GM12878 (cell line): ENCODE results near the gene PPFIBP1. TPM values are rescaled to one million over a fixed set of nuclear protein-coding genes. Genes with fewer than 3 reads are reported as not detected.

Experiments used
- NR2F1 ChIP-seq: fragments of 450-650 bp; conservative IDR thresholded peaks from 2 replicates; pipeline ENCODE4 v1.6.1; 2017; ENCODE audit warnings: mild to moderate bottlenecking
- RUNX3 ChIP-seq: IDR thresholded peaks from 2 replicates; pipeline ENCODE4 v1.6.1; 2012; ENCODE audit warnings: low read length, inconsistent platforms
- SRF ChIP-seq, 2 experiments: IDR thresholded peaks; 2 replicates each; pipeline ENCODE4 v1.6.1; 2011; ENCODE audit warnings: low read depth in 2 of 2, low read length in 2 of 2, mild to moderate bottlenecking in 1 of 2, moderate library complexity in 1 of 2
- TCF12 ChIP-seq: IDR thresholded peaks from 2 replicates; pipeline ENCODE4 v1.6.1; 2011; ENCODE audit warnings: low read depth, mild to moderate bottlenecking, low read length
- ZNF274 ChIP-seq: IDR thresholded peaks from one replicate; pipeline ENCODE4 v1.8.0; 2011; ENCODE audit not compliant: insufficient read length, insufficient read depth
- polyA plus RNA-seq, 11 experiments: library from polyadenylated mRNA; depleted of rRNA in 4 of 11; unstranded in 6 of 11; stranded (reverse) in 5 of 11; fragments of >200 nt; fragmentation: Nextera tagmentation in 4 of 11; fragmentation: Illumina TruSeq in 1 of 11; extraction: Ambion mirVana in 4 of 11; extraction: Trizol in 1 of 11; gene quantifications; 1 replicate in 1 of 11; 2 replicates in 10 of 11; pipeline versions ENCODE4 v1.2.1 to v1.2.3, GENCODE V29; 2011 to 2016; ENCODE audit warnings: inconsistent platforms in 2 of 11, missing spikeins in 2 of 11, low read depth in 1 of 11
- total RNA-seq, 4 experiments: library from RNA; depleted of rRNA in 3 of 4; stranded (reverse); fragments of >200 nt in 3 of 4; fragmentation: Illumina TruSeq in 1 of 4; extraction: Trizol in 1 of 4; gene quantifications; 2 replicates each; pipeline versions ENCODE4 v1.2.1 to v1.2.3, GENCODE V29; 2013 to 2021
- TF ChIP-seq, protein P1 (sequence below): fragments of 450-650 bp; IDR thresholded peaks from 2 replicates; pipeline ENCODE4 v1.6.1; 2017; ENCODE audit warnings: mild to moderate bottlenecking, moderate library complexity
- TF ChIP-seq, protein P2 (sequence below): fragments of 450-650 bp; conservative IDR thresholded peaks from 2 replicates; pipeline ENCODE4 v1.6.1; 2017; ENCODE audit warnings: mild to moderate bottlenecking, moderate library complexity
- TF ChIP-seq, protein P3 (sequence below): fragments of 450-650 bp; IDR thresholded peaks from 2 replicates; pipeline ENCODE4 v1.6.1; 2018; ENCODE audit warnings: mild to moderate bottlenecking, low read depth, moderate library complexity; ENCODE audit not compliant: partially characterized antibody

The PPFIBP1 gene
- total and polyA plus RNA-seq, 10 of the 15 experiments (the other 5 are each of a cell fraction or from before 2014, with no cell fraction given): 0.47 to 7.8 (median 3.6) TPM

DNA sequence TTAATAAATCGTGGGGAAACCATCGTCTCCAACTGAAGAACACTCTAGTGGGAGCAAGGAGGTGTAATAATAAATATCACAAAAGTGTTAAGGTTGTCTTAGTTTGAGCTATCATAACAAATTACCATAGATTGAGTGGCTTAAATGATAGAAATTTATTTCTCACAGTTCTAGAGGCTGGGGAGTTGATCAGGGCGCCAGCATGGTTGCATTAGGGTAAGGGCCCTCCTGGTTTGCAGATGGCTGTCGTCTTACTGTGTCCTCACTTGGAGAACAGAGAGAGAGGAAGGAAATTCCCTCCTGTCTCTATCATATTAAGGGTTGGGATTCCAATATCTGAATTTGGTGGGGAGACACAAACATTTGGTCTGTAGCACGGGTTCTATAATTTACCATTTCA is 219.6 kb downstream of the PPFIBP1 start (continued):
- TF ChIP-seq, protein P1, sequence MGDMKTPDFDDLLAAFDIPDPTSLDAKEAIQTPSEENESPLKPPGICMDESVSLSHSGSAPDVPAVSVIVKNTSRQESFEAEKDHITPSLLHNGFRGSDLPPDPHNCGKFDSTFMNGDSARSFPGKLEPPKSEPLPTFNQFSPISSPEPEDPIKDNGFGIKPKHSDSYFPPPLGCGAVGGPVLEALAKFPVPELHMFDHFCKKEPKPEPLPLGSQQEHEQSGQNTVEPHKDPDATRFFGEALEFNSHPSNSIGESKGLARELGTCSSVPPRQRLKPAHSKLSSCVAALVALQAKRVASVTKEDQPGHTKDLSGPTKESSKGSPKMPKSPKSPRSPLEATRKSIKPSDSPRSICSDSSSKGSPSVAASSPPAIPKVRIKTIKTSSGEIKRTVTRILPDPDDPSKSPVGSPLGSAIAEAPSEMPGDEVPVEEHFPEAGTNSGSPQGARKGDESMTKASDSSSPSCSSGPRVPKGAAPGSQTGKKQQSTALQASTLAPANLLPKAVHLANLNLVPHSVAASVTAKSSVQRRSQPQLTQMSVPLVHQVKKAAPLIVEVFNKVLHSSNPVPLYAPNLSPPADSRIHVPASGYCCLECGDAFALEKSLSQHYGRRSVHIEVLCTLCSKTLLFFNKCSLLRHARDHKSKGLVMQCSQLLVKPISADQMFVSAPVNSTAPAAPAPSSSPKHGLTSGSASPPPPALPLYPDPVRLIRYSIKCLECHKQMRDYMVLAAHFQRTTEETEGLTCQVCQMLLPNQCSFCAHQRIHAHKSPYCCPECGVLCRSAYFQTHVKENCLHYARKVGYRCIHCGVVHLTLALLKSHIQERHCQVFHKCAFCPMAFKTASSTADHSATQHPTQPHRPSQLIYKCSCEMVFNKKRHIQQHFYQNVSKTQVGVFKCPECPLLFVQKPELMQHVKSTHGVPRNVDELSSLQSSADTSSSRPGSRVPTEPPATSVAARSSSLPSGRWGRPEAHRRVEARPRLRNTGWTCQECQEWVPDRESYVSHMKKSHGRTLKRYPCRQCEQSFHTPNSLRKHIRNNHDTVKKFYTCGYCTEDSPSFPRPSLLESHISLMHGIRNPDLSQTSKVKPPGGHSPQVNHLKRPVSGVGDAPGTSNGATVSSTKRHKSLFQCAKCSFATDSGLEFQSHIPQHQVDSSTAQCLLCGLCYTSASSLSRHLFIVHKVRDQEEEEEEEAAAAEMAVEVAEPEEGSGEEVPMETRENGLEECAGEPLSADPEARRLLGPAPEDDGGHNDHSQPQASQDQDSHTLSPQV: no peak
- no peak for TF ChIP-seq SRF (IDR thresholded peaks at IDR 0.05; ENCODE audit: low read depth in 2 of 2, low read length in 2 of 2)
- TF ChIP-seq RUNX3: no peak
- TF ChIP-seq, protein P2, sequence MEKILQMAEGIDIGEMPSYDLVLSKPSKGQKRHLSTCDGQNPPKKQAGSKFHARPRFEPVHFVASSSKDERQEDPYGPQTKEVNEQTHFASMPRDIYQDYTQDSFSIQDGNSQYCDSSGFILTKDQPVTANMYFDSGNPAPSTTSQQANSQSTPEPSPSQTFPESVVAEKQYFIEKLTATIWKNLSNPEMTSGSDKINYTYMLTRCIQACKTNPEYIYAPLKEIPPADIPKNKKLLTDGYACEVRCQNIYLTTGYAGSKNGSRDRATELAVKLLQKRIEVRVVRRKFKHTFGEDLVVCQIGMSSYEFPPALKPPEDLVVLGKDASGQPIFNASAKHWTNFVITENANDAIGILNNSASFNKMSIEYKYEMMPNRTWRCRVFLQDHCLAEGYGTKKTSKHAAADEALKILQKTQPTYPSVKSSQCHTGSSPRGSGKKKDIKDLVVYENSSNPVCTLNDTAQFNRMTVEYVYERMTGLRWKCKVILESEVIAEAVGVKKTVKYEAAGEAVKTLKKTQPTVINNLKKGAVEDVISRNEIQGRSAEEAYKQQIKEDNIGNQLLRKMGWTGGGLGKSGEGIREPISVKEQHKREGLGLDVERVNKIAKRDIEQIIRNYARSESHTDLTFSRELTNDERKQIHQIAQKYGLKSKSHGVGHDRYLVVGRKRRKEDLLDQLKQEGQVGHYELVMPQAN: no peak
- TF ChIP-seq NR2F1: no peak
- TF ChIP-seq TCF12: no peak
- TF ChIP-seq, protein P3, sequence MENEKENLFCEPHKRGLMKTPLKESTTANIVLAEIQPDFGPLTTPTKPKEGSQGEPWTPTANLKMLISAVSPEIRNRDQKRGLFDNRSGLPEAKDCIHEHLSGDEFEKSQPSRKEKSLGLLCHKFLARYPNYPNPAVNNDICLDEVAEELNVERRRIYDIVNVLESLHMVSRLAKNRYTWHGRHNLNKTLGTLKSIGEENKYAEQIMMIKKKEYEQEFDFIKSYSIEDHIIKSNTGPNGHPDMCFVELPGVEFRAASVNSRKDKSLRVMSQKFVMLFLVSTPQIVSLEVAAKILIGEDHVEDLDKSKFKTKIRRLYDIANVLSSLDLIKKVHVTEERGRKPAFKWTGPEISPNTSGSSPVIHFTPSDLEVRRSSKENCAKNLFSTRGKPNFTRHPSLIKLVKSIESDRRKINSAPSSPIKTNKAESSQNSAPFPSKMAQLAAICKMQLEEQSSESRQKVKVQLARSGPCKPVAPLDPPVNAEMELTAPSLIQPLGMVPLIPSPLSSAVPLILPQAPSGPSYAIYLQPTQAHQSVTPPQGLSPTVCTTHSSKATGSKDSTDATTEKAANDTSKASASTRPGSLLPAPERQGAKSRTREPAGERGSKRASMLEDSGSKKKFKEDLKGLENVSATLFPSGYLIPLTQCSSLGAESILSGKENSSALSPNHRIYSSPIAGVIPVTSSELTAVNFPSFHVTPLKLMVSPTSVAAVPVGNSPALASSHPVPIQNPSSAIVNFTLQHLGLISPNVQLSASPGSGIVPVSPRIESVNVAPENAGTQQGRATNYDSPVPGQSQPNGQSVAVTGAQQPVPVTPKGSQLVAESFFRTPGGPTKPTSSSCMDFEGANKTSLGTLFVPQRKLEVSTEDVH: no peak
- TF ChIP-seq ZNF274: no peak

Other genes with a start within 250 kb of the PPFIBP1 start
- 37.2 and 40.4 TPM in 2 replicates for gene BMAL2, start 191.4 kb upstream of the PPFIBP1 start, total RNA-seq (2014; rRNA removed)
- 53.6 TPM in 2 replicates for gene BMAL2, start 191.4 kb upstream of the PPFIBP1 start, total RNA-seq (2014; rRNA removed; fragmentation: Illumina TruSeq; extraction: Trizol)
- gene BMAL2, start 191.4 kb upstream of the PPFIBP1 start, total RNA-seq (2021): 47.2 and 51.7 TPM in 2 replicates
- 48.0 and 80.9 TPM in 2 replicates for gene BMAL2, start 191.4 kb upstream of the PPFIBP1 start, polyA plus RNA-seq (2011; rRNA removed)
- gene BMAL2, start 191.4 kb upstream of the PPFIBP1 start, polyA plus RNA-seq (2014; fragmentation: Illumina TruSeq; extraction: Trizol): 33.9 and 41.1 TPM in 2 replicates
- 10 to 100 TPM in 1 of 2 experiments, 1 to 10 TPM in 1; 7.9 to 13.1 TPM for gene BMAL2, start 191.4 kb upstream of the PPFIBP1 start, polyA plus RNA-seq (2014; fragmentation: Nextera tagmentation; extraction: Ambion mirVana)
- gene BMAL2, start 191.4 kb upstream of the PPFIBP1 start, polyA plus RNA-seq (2014; rRNA removed): 19.2 and 25.2 TPM in 2 replicates
- gene BMAL2, start 191.4 kb upstream of the PPFIBP1 start, polyA plus RNA-seq (2016; fragmentation: Nextera tagmentation; extraction: Ambion mirVana): 10 to 100 TPM; 17.6 to 38.1 TPM
- 0.56 and 4.7 TPM in 2 replicates for gene SMCO2, start 77.5 kb upstream of the PPFIBP1 start, total RNA-seq (2014; rRNA removed)
- gene SMCO2, start 77.5 kb upstream of the PPFIBP1 start, total RNA-seq (2014; rRNA removed; fragmentation: Illumina TruSeq; extraction: Trizol): 1.1 and 2.1 TPM in 2 replicates
- gene SMCO2, start 77.5 kb upstream of the PPFIBP1 start, total RNA-seq (2021): 0.27 and 1.0 TPM in 2 replicates
- 2.3 and 3.2 TPM in 2 replicates for gene SMCO2, start 77.5 kb upstream of the PPFIBP1 start, polyA plus RNA-seq (2011; rRNA removed)
- gene SMCO2, start 77.5 kb upstream of the PPFIBP1 start, polyA plus RNA-seq (2014; fragmentation: Illumina TruSeq; extraction: Trizol): 0.50 and 1.3 TPM in 2 replicates
- under 1 TPM; 0.51 to 0.77 TPM for gene SMCO2, start 77.5 kb upstream of the PPFIBP1 start, polyA plus RNA-seq (2014; fragmentation: Nextera tagmentation; extraction: Ambion mirVana)
- gene SMCO2, start 77.5 kb upstream of the PPFIBP1 start, polyA plus RNA-seq (2014; rRNA removed): 0.65 and 0.78 TPM in 2 replicates
- gene SMCO2, start 77.5 kb upstream of the PPFIBP1 start, polyA plus RNA-seq (2016; fragmentation: Nextera tagmentation; extraction: Ambion mirVana): under 1 TPM; 0.11 to 0.23 TPM
- 0.22 TPM in 1 of 2 replicates, not detected in the other for gene REP15, start 172.2 kb downstream of the PPFIBP1 start, total RNA-seq (2014; rRNA removed)
- gene REP15, start 172.2 kb downstream of the PPFIBP1 start, total RNA-seq (2014; rRNA removed; fragmentation: Illumina TruSeq; extraction: Trizol): 0.14 TPM in 1 of 2 replicates, not detected in the other
- not detected in 2 replicates for gene REP15, start 172.2 kb downstream of the PPFIBP1 start, total RNA-seq (2021)
- not detected in 2 replicates for gene REP15, start 172.2 kb downstream of the PPFIBP1 start, polyA plus RNA-seq (2011; rRNA removed)
- gene REP15, start 172.2 kb downstream of the PPFIBP1 start, polyA plus RNA-seq (2014; fragmentation: Illumina TruSeq; extraction: Trizol): not detected in 2 replicates
- not detected for gene REP15, start 172.2 kb downstream of the PPFIBP1 start, polyA plus RNA-seq (2014; fragmentation: Nextera tagmentation; extraction: Ambion mirVana)
- gene REP15, start 172.2 kb downstream of the PPFIBP1 start, polyA plus RNA-seq (2014; rRNA removed): not detected in 2 replicates
- gene REP15, start 172.2 kb downstream of the PPFIBP1 start, polyA plus RNA-seq (2016; fragmentation: Nextera tagmentation; extraction: Ambion mirVana): not detected
- gene MRPS35, start 186.6 kb downstream of the PPFIBP1 start, total RNA-seq (2014; rRNA removed): 50.6 and 63.2 TPM in 2 replicates
- 66.6 and 68.2 TPM in 2 replicates for gene MRPS35, start 186.6 kb downstream of the PPFIBP1 start, total RNA-seq (2014; rRNA removed; fragmentation: Illumina TruSeq; extraction: Trizol)
- gene MRPS35, start 186.6 kb downstream of the PPFIBP1 start, total RNA-seq (2021): 43.1 and 45.7 TPM in 2 replicates
- 59.7 and 89.0 TPM in 2 replicates for gene MRPS35, start 186.6 kb downstream of the PPFIBP1 start, polyA plus RNA-seq (2011; rRNA removed)
- gene MRPS35, start 186.6 kb downstream of the PPFIBP1 start, polyA plus RNA-seq (2014; fragmentation: Illumina TruSeq; extraction: Trizol): 66.0 and 85.1 TPM in 2 replicates
- 100 to 1,000 TPM in 1 of 2 experiments, 10 to 100 TPM in 1; 87.2 to 111 TPM for gene MRPS35, start 186.6 kb downstream of the PPFIBP1 start, polyA plus RNA-seq (2014; fragmentation: Nextera tagmentation; extraction: Ambion mirVana)
- gene MRPS35, start 186.6 kb downstream of the PPFIBP1 start, polyA plus RNA-seq (2014; rRNA removed): 46.1 and 48.2 TPM in 2 replicates
- gene MRPS35, start 186.6 kb downstream of the PPFIBP1 start, polyA plus RNA-seq (2016; fragmentation: Nextera tagmentation; extraction: Ambion mirVana): 100 to 1,000 TPM; 108 to 109 TPM